Kidney (tissue), 14 donors: Measurements from ENCODE around the gene PIAS4. TPM values are rescaled to one million over a fixed set of nuclear protein-coding genes. Genes with fewer than 3 reads are reported as not detected.

Source experiments
- DNase-seq, 5 donors: peaks; one replicate each; pipeline ENCODE4 v3.0.0-alpha.2; 2013 to 2020
- FAIRE-seq: peaks from 2 replicates; lab custom pipeline; 2012; peaks lifted over from hg19 to GRCh38; lab: Jason Lieb, UNC
- H3K27ac ChIP-seq, 2 donors: one replicate each; pipeline ENCODE4 v1.7.0; 2013; ENCODE audit warnings: low read depth in 2 of 2, low read length in 2 of 2, inconsistent platforms in 1 of 2
- H3K27me3 ChIP-seq: one replicate; pipeline ENCODE4 v1.7.1; 2013; ENCODE audit warnings: low read length, inconsistent platforms; ENCODE audit not compliant: control insufficient read depth, insufficient read depth
- H3K36me3 ChIP-seq, 3 donors: one replicate each; pipeline versions ENCODE4 v1.7.0 to v1.7.1; 2013; ENCODE audit warnings: low read length in 3 of 3, control low read depth in 1 of 3, inconsistent platforms in 1 of 3; ENCODE audit not compliant: insufficient read depth in 3 of 3, control insufficient read depth in 2 of 3
- H3K4me1 ChIP-seq, 3 donors: one replicate each; pipeline versions ENCODE4 v1.7.0 to v1.7.1; 2013; ENCODE audit warnings: low read length in 3 of 3, inconsistent platforms in 1 of 3, low read depth in 1 of 3; ENCODE audit not compliant: control insufficient read depth in 2 of 3, insufficient read depth in 2 of 3
- H3K4me3 ChIP-seq, 3 donors: one replicate each; pipeline versions ENCODE4 v1.7.0 to v1.8.1; 2013; ENCODE audit warnings: low read length in 3 of 3, control low read depth in 1 of 3, inconsistent platforms in 1 of 3
- H3K9ac ChIP-seq, 3 donors: one replicate each; pipeline versions ENCODE4 v1.7.0 to v1.7.1; 2013; ENCODE audit warnings: low read length in 3 of 3, control low read depth in 1 of 3, inconsistent platforms in 1 of 3
- H3K9me3 ChIP-seq, 3 donors: one replicate each; pipeline versions ENCODE4 v1.7.0 to v1.7.1; 2013; ENCODE audit warnings: low read length in 3 of 3, control low read depth in 1 of 3, inconsistent platforms in 1 of 3; ENCODE audit not compliant: control insufficient read depth in 2 of 3, insufficient read depth in 1 of 3
- CTCF ChIP-seq: IDR thresholded peaks from 3 replicates; pipeline ENCODE4 v1.5.1; 2012; ENCODE audit warnings: mild to moderate bottlenecking, moderate library complexity, borderline replicate concordance; ENCODE audit not compliant: insufficient read depth; ENCODE audit errors: extremely low read depth
- intact Hi-C: fragments of 100-400 bp; cut with DNase I; formaldehyde crosslinking; loops from one replicate; pipeline ENCODE4 v1.11.1; 2022
- polyA plus RNA-seq: library from polyadenylated mRNA; stranded (reverse); fragments of 350-450 nt; fragmentation: Illumina TruSeq; extraction: RNeasy Lipid Tissue Mini Kit (QIAGEN cat#74804); gene quantifications from one replicate; pipeline ENCODE4 v1.2.3, GENCODE V29; 2014; ENCODE audit warnings: low read depth, low replicate concordance; ENCODE audit not compliant: insufficient read depth
- total RNA-seq: library from RNA; stranded (reverse); fragmentation: NEBNext Ultra II Directional; extraction: Animal tissue kit (Norgen Biotek cat#: 25700); gene quantifications from one replicate; pipeline ENCODE4 v1.2.1, GENCODE V29; 2021
- donor health status: control.
- donor health status: control.
- donor health status: control.
- donor health status: control.
- donor health status: control.
- donor health status: DM: yes; HTN: yes; CAD: no.
- donor health status: Normal renal cell carcinoma (clear cell type).

PIAS4 gene
- total and polyA plus RNA-seq, 2 donors from 2014 or later = 9.8 to 25.0 TPM

DNA sequence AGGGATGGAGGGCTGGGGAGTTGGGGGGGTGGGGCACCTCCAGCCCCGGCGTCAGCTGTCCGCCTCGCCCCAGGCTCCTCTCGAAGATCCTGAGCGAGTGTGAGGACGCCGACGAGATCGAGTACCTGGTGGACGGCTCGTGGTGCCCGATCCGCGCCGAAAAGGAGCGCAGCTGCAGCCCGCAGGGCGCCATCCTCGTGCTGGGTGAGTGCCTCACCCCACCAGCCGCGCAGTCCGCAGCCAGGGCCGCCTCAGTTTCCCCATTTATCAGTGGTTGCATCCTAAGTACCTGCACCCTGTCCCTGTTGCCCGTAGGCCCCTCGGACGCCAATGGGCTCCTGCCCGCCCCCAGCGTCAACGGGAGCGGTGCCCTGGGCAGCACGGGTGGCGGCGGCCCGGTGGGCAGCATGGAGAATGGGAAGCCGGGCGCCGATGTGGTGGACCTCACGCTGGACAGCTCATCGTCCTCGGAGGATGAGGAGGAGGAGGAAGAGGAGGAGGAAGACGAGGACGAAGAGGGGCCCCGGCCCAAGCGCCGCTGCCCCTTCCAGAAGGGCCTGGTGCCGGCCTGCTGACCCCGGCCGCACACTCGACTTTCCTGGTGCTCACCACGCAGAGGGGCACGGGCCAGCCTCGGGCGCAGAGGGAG is 29.9 kb downstream of the PIAS4 start:
- no peak for TF ChIP-seq CTCF
- FAIRE-seq (no peak), DNase-seq (no peak)
- Histone ChIP-seq H3K9me3 (peaks cover 0 to 3% (median 0%) of the 10 kb centered on the region in 3 donors), H3K4me3 (no peak overlapping the region), H3K36me3 (peaks cover 13 to 17% (median 14%) of the 10 kb centered on the region in 3 donors), H3K27ac (no peak overlapping the region), H3K27me3 (no peaks in the 10 kb centered on the region), H3K9ac (no peak overlapping the region), H3K4me1 (peaks cover 0 to 2% (median 0%) of the 10 kb centered on the region in 3 donors)
- intact Hi-C loops = no loop called here

DNA sequence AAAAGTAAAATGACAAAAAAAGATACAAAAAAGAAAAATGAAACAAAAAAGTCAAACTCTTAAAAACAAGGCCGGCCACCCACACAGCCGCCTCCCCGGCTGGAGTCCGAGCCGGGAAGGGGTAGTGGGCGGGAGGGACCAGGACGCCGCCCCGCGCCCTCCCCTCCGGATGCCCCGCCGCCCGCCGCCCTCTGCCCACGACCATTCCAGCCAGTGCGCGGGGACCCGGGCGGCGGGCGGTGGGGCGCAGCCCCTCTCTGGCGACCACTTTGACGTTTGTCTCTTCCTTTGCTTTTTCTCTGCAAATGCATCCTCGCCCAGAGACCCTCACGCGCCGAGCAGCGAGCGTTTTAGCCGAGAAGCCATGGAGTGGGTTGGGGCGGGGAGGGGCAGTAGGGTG is 30.5 kb downstream of the PIAS4 start:
- peaks cover 0 to 4% (median 0%) of the 10 kb centered on the region in 3 donors for H3K4me1 ChIP-seq
- intact Hi-C loops = no loop called here
- FAIRE-seq (no peak), DNase-seq (no peak)
- no peaks in the 10 kb centered on the region for H3K27me3 ChIP-seq
- H3K9me3 ChIP-seq = peaks cover 0 to 3% (median 0%) of the 10 kb centered on the region in 3 donors
- no peak overlapping the region for H3K27ac ChIP-seq
- H3K9ac ChIP-seq = no peak overlapping the region
- TF ChIP-seq CTCF = no peak
- H3K36me3 ChIP-seq = peaks cover 13 to 17% (median 14%) of the 10 kb centered on the region in 3 donors
- no peak overlapping the region for H3K4me3 ChIP-seq

DNA sequence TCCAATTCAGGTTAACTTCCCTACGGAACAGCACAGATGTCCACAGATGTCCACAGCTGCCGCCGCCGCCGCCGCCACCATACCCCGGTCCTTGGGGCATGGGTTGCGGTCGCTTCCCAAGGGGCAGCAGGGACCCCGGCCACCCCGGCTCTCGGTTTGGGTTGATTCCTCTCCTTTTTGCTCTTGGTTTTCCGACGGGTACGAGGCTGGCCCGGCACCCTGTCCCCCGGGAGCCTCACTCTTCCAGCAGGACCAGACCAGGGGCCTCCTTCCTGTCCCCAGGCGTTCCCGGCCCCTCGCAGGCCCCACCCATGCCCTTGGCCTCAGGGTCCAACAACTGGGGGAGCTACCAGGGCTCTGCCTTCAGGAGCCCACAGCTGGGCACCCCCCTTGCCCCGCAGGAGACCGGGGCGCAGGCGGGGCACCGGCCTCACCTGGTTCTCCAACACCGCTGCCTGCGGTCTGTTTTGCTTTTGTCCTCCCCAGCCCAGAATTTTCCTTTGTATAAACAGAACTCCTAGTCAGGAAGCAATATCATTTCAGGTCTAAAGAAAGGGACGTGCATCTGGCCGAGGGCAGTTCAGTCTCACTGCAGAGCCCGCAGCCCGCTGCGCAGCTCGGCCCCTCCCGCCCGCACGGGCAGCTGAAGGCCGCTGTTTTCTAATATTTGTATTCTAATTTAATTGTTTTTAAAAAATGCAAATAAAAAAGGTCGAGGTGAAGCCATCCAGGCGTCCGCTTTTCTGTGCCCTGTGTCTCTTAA is 31.3 kb downstream of the PIAS4 start:
- intact Hi-C loops = no loop called here
- TF ChIP-seq CTCF = no peak
- no peak overlapping the region for H3K27ac ChIP-seq

More for the DNA sequence above, 31.3 kb downstream of the PIAS4 start:
- H3K4me1 ChIP-seq = peaks cover 0 to 4% (median 0%) of the 10 kb centered on the region in 3 donors
- H3K36me3 ChIP-seq = peaks cover 13 to 15% (median 14%) of the 10 kb centered on the region in 3 donors
- H3K27me3 ChIP-seq = no peaks in the 10 kb centered on the region
- H3K4me3 ChIP-seq = no peak overlapping the region
- no peak overlapping the region for H3K9ac ChIP-seq
- DNase-seq (no peak), FAIRE-seq (no peak)
- H3K9me3 ChIP-seq = peaks cover 0 to 3% (median 0%) of the 10 kb centered on the region in 3 donors
